K562 (cell line): ENCODE data around the gene USHBP1. TPM values are rescaled to one million over a fixed set of nuclear protein-coding genes. Genes with fewer than 3 reads are reported as not detected.

ENCODE experiments used
- CREM ChIP-seq: IDR thresholded peaks from 2 replicates; pipeline ENCODE4 v1.6.1; 2014; ENCODE audit warnings: antibody characterized with exemption, low read depth
- CXXC5 ChIP-seq: fragments of 250-450 bp; sonication (Bioruptor Pico); IDR thresholded peaks from 2 replicates; pipeline ENCODE4 v1.8.0; 2022; ENCODE audit warnings: inconsistent platforms, mild to moderate bottlenecking, moderate library complexity
- E2F3 ChIP-seq: fragments of 250-450 bp; sonication (Bioruptor Pico); IDR thresholded peaks from 2 replicates; pipeline ENCODE4 v1.4.0; 2020; ENCODE audit warnings: mild to moderate bottlenecking
- EP400 ChIP-seq: fragments of 450-650 bp; IDR thresholded peaks from 2 replicates; pipeline ENCODE4 v1.6.1; 2017; ENCODE audit warnings: antibody characterized with exemption, mild to moderate bottlenecking, moderate library complexity
- GATAD2A ChIP-seq: fragments of 450-650 bp; IDR thresholded peaks from 2 replicates; pipeline ENCODE4 v1.6.1; 2017
- HNRNPLL ChIP-seq: fragments of 200-400 bp; formaldehyde crosslinking; IDR thresholded peaks from 2 replicates; pipeline ENCODE4 v1.6.1; 2017; ENCODE audit warnings: low read length, low read depth, mild to moderate bottlenecking; ENCODE audit not compliant: poor library complexity, severe bottlenecking
- MTA3 ChIP-seq: fragments of 450-650 bp; formaldehyde crosslinking; IDR thresholded peaks from 2 replicates; pipeline ENCODE4 v1.6.1; 2017; ENCODE audit warnings: mild to moderate bottlenecking, borderline replicate concordance
- PML ChIP-seq: IDR thresholded peaks from 2 replicates; pipeline ENCODE4 v1.6.1; 2012; ENCODE audit warnings: low read length, inconsistent platforms
- POLR2B ChIP-seq: fragments of 450-650 bp; IDR thresholded peaks from 2 replicates; pipeline ENCODE4 v1.6.1; 2018; ENCODE audit warnings: low read depth; ENCODE audit not compliant: partially characterized antibody
- RBBP5 ChIP-seq: fragments of 200-600 bp; sonication (generic); IDR thresholded peaks from 2 replicates; pipeline ENCODE4 v1.6.1; 2012; ENCODE audit warnings: borderline replicate concordance, mild to moderate bottlenecking, low read length, control low read depth, inconsistent platforms; ENCODE audit not compliant: insufficient read depth, poor library complexity, severe bottlenecking
- SAFB ChIP-seq: fragments of 200-400 bp; formaldehyde crosslinking; IDR thresholded peaks from 2 replicates; pipeline ENCODE4 v1.6.1; 2017; ENCODE audit warnings: low read depth, low read length, borderline replicate concordance
- SIN3B ChIP-seq: fragments of 450-650 bp; IDR thresholded peaks from 2 replicates; pipeline ENCODE4 v1.6.1; 2017; ENCODE audit warnings: low read depth, mild to moderate bottlenecking, moderate library complexity
- SMAD4 ChIP-seq: fragments of 250-450 bp; sonication (Bioruptor Pico); conservative IDR thresholded peaks from 2 replicates; pipeline ENCODE4 v1.8.0; 2021; ENCODE audit warnings: inconsistent platforms, mild to moderate bottlenecking, moderate library complexity
- SMARCC2 ChIP-seq: fragments of 450-650 bp; IDR thresholded peaks from 2 replicates; pipeline ENCODE4 v1.6.1; 2017; ENCODE audit warnings: antibody characterized with exemption, moderate library complexity, mild to moderate bottlenecking, low read depth
- SOX6 ChIP-seq: fragments of 450-650 bp; IDR thresholded peaks from 2 replicates; pipeline ENCODE4 v1.6.1; 2014; ENCODE audit warnings: mild to moderate bottlenecking
- TCF7L2 ChIP-seq: fragments of 150-350 bp; IDR thresholded peaks from 2 replicates; pipeline ENCODE4 v1.6.1; 2016; ENCODE audit warnings: low read depth, mild to moderate bottlenecking, low read length, moderate library complexity
- ZBTB1 ChIP-seq: sonication (generic); formaldehyde crosslinking; IDR thresholded peaks from 2 replicates; pipeline ENCODE4 v1.8.1; 2023; ENCODE audit warnings: missing genetic modification reagents, low read depth, mild to moderate bottlenecking, borderline replicate concordance
- ZBTB33 ChIP-seq: sonication (generic); formaldehyde crosslinking; IDR thresholded peaks from 2 replicates; pipeline ENCODE4 v1.8.1; 2023; ENCODE audit warnings: mild to moderate bottlenecking, missing genetic modification reagents
- ZNF12 ChIP-seq: sonication (generic); formaldehyde crosslinking; IDR thresholded peaks from 2 replicates; pipeline ENCODE4 v1.4.0; 2020; ENCODE audit warnings: mild to moderate bottlenecking, missing genetic modification reagents
- ZNF175 ChIP-seq: fragments of 200-800 bp; sonication (Bioruptor generic); IDR thresholded peaks from 2 replicates; pipeline ENCODE4 v1.6.1; 2016; ENCODE audit warnings: low read depth, mild to moderate bottlenecking, missing genetic modification characterization, missing compliant biosample characterization
- ZNF197 ChIP-seq: fragments of 200-800 bp; sonication (Bioruptor generic); IDR thresholded peaks from 2 replicates; pipeline ENCODE4 v1.6.1; 2016; ENCODE audit warnings: low read depth, missing genetic modification characterization, missing compliant biosample characterization
- ZNF232 ChIP-seq: sonication (generic); formaldehyde crosslinking; IDR thresholded peaks from 2 replicates; pipeline ENCODE4 v1.8.0; 2022; ENCODE audit warnings: mild to moderate bottlenecking, missing genetic modification reagents
- ZNF239 ChIP-seq: fragments of 250-450 bp; sonication (Bioruptor Pico); IDR thresholded peaks from 2 replicates; pipeline ENCODE4 v1.4.0; 2020; ENCODE audit warnings: mild to moderate bottlenecking
- ZNF76 ChIP-seq: fragments of 250-450 bp; sonication (Bioruptor Pico); IDR thresholded peaks from 2 replicates; pipeline ENCODE4 v1.4.0; 2020; ENCODE audit warnings: mild to moderate bottlenecking, moderate library complexity, borderline replicate concordance
- ZNF785 ChIP-seq: fragments of 250-450 bp; sonication (Bioruptor Pico); IDR thresholded peaks from 2 replicates; pipeline ENCODE4 v1.4.0; 2020; ENCODE audit warnings: mild to moderate bottlenecking
- polyA plus RNA-seq, 8 experiments: library from polyadenylated mRNA; depleted of rRNA in 4 of 8; stranded (reverse) in 5 of 8; unstranded in 3 of 8; fragments of >200 nt; fragmentation: Nextera tagmentation in 2 of 8; fragmentation: Illumina TruSeq in 1 of 8; extraction: Ambion mirVana in 2 of 8; extraction: Trizol in 1 of 8; gene quantifications; 2 replicates each; pipeline versions ENCODE4 v1.2.1 to v1.2.3, GENCODE V29; 2011 to 2014; ENCODE audit warnings: inconsistent platforms in 1 of 8, missing spikeins in 1 of 8
- total RNA-seq, 7 experiments: library from RNA; depleted of rRNA in 6 of 7; stranded (reverse); fragments of >200 nt in 6 of 7; fragmentation: Illumina TruSeq in 2 of 7; extraction: Trizol in 2 of 7; gene quantifications; 2 replicates each; pipeline versions ENCODE4 v1.2.1 to v1.2.3, GENCODE V29; 2011 to 2021; ENCODE audit warnings: low replicate concordance in 1 of 7
- TF ChIP-seq, protein P1 (sequence below): fragments of 250-450 bp; sonication (Bioruptor Pico); IDR thresholded peaks from 2 replicates; pipeline ENCODE4 v1.9.0; 2021; ENCODE audit warnings: mild to moderate bottlenecking, inconsistent platforms

The USHBP1 gene
- total and polyA plus RNA-seq, 9 of the 15 experiments (the other 6 are each of a cell fraction or from before 2014, with no cell fraction given) = 0.03 to 0.10 (median 0.05) TPM; not detected in 5

GRCh38 chr19:17235300-17235970 is 29.1 kb downstream of the USHBP1 start (continued):
- TF ChIP-seq ZBTB1 (0 out of 2 replicates have a peak, but pooled peaks have one; percentile 2), TCF7L2 (no peak), SMAD4 (peak; percentile 90), PML (no peak), E2F3 (CRISPR knock-in tag) (peak; percentile 50; the same call in 1 of the 2 replicates), CREM (peak; percentile 36; the same call in 1 of the 2 replicates), HNRNPLL (peak; percentile 42), ZNF175 (peak; percentile 24; the same call in 1 of the 2 replicates), ZNF239 (no peak), ZNF76 (CRISPR knock-in tag) (no peak), CXXC5 (CRISPR knock-in tag) (peak; percentile 95), MTA3 (peak; percentile 89), ZBTB33 (0 out of 2 replicates have a peak, but pooled peaks have one; percentile 11), ZNF232 (CRISPR knock-in tag) (0 out of 2 replicates have a peak, but pooled peaks have one; percentile 38), SOX6 (peak; percentile 45; the same call in 1 of the 2 replicates), RBBP5 (peak; percentile 85), SAFB (peak; percentile 93), EP400 (peak; percentile 77; the same call in 1 of the 2 replicates), ZNF197 (CRISPR knock-in tag) (no peak), GATAD2A (peak; percentile 64; the same call in 1 of the 2 replicates), POLR2B (peak; percentile 10), SMARCC2 (peak; percentile 31; the same call in 1 of the 2 replicates), ZNF12 (CRISPR knock-in tag) (peak; percentile 63; the same call in 1 of the 2 replicates), ZNF785 (CRISPR knock-in tag) (no peak), SIN3B (peak; percentile 78)
- TF ChIP-seq, protein P1, sequence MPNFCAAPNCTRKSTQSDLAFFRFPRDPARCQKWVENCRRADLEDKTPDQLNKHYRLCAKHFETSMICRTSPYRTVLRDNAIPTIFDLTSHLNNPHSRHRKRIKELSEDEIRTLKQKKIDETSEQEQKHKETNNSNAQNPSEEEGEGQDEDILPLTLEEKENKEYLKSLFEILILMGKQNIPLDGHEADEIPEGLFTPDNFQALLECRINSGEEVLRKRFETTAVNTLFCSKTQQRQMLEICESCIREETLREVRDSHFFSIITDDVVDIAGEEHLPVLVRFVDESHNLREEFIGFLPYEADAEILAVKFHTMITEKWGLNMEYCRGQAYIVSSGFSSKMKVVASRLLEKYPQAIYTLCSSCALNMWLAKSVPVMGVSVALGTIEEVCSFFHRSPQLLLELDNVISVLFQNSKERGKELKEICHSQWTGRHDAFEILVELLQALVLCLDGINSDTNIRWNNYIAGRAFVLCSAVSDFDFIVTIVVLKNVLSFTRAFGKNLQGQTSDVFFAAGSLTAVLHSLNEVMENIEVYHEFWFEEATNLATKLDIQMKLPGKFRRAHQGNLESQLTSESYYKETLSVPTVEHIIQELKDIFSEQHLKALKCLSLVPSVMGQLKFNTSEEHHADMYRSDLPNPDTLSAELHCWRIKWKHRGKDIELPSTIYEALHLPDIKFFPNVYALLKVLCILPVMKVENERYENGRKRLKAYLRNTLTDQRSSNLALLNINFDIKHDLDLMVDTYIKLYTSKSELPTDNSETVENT (CRISPR knock-in tag) = peak; percentile 75
